ENCODE measurements around the gene RPP38. TPM values are rescaled to one million over a fixed set of nuclear protein-coding genes. Genes with fewer than 3 reads are reported as not detected.
A peak's percentile ranks its signal among the peaks of the same experiment; 100 is the strongest.

The RPP38 gene
- total and polyA plus RNA-seq, 5 experiments from 2014 or later = 15.0 to 32.0 (median 19.9) TPM

DNA sequence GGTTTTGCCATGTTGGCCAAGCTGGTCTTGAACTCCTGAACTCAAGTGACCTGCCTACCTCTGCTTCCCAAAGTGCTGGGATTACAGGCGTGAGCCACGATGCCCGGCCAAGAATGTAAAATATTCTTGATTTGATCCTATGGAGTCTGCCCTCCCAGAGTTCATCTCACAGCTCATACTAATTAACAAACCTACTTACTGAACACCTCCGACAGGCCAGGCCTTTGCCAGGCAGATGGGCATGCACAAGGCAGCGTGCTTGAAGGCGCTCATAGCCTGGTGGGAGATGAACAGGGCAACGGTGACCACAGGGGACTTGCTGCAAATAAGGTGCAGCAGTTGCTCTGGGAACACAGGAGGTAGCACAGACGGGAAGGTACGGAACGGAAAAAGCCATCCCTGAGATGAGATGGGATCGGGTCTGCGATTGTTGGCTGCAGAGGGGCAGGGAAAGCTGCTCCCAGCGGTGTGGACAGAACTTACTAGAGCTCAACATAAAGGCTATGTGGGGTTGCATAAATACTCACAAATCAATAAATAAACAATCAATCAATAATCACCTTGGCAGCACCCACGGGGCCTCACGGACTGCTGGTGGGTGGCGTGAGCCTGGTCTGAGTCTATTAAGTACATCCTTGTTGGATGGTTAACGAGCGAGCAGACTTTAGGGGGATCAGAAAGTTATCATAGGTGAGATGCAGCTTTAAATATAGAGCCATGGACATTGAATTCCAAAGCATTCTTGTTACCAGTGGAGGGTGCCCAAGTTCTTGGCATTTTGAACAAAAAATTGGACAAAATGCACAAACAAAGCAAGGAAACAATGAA lies 13.3 kb upstream of the RPP38 start:
- ATAC-seq = no peak

DNA sequence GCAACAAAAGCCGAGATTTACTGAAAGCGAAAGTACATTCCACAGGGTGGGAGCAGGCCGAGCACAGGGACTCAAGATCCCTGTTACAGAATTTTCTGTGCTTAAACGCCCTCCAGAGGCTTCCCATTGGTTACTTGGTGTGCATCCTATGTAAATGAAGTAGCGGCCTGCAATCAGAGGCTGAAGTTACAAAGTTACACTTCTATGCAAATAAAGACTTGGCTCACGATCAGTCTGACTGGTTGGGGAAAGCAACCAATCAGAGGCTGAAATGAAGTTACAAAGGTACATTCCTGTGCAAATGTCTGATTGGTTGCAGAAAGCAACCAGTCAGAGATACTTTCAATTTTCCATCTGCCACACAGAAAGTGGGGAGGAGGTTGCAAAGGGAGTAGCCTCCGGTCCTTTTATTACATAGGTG lies 12.6 kb upstream of the RPP38 start:
- ATAC-seq (peak in 1 of 2 donors; percentile 26), DNase-seq (peak in 3 of 10 donors; percentile 16 to 25 (median 16))
- Mint-ChIP-seq H3K9me3 (no peaks in the 10 kb centered on the region), H3K4me3 (peak overlapping the region in 6 of 10 donors; percentile 9 to 42 (median 36)), H3K4me1 (peaks cover 0 to 15% (median 0%) of the 10 kb centered on the region in 4 donors), H3K36me3 (no peaks in the 10 kb centered on the region), H3K27ac (peak overlapping the region in 1 of 10 donors; percentile 57), H3K27me3 (no peaks in the 10 kb centered on the region)
- POLR2A ChIA-PET = no interaction called here

More for the DNA sequence above, 13.3 kb upstream of the RPP38 start:
- H3K4me1 Mint-ChIP-seq = peaks cover 0 to 15% (median 0%) of the 10 kb centered on the region in 4 donors
- H3K36me3 Mint-ChIP-seq = no peaks in the 10 kb centered on the region
- POLR2A ChIA-PET = interaction anchor here (0.6 kb wide), 1 partner anchor 11 kb away, joined by 3 read pairs; no protein-coding TSS in a partner anchor
- no peaks in the 10 kb centered on the region for H3K9me3 Mint-ChIP-seq
- DNase-seq = no peak
- H3K27me3 Mint-ChIP-seq = no peaks in the 10 kb centered on the region
- H3K4me3 Mint-ChIP-seq = peak overlapping the region in 6 of 10 donors; percentile 9 to 42 (median 36)
- H3K27ac Mint-ChIP-seq = peak overlapping the region in 4 of 10 donors; percentile 24 to 73 (median 46)

DNA sequence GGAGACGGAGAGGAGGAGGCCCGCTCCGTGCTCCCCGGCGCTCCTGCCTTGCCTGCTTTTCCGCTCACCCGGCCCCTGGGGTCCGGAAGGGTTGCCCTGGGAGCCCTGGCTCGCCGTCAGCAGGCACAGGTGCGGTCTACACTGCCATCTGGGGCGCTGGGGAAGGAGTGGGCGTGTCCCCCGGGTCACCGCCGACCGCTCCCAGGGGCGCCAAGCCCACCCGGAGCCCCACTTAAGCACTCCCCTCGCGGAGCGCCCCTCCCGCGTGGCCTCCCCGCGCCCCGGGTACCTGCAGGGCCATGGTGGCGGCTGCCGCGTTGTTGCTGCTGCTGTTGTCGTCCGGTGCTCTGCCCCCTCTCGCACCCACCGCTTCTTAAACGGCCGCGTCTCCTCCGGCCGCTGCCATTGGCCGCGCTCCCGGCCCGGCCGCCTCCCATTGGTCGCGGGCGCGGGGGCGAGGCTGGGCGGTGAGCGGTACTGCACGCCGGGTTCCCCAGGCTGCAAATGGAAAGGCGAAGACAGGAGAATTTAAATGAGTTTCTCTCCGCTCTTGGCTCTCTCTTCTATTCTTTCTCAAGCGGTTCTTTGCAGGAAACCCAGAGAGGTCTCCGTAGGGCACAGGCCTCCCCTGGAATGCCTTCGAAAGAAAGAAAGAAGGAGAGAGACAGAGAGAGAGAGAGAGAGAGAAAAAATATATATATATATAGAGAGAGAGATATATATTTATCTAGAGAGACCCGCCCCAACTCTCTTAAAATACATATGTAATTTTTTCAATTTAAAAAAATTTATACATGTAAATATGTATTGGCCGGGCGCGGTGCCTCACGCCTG lies 8.5 kb upstream of the RPP38 start, which contains the start of gene ACBD7:
ACBD7 (minus strand) TSS at position 349 of the 834 bp plus-strand sequence; CDS start at position 301, 48 bp downstream.
- peak within 1 kb of the TSS in 2 of 10 donors; percentile 27 to 57 for H3K27ac Mint-ChIP-seq
- no peaks in the 10 kb centered on the region for H3K9me3 Mint-ChIP-seq
- POLR2A ChIA-PET = no interaction called here
- H3K4me3 Mint-ChIP-seq = peak within 1 kb of the TSS; percentile 68 to 86 (median 82)
- peak; percentile 69 to 83 (median 78) for DNase-seq
- H3K27me3 Mint-ChIP-seq = no peaks in the 10 kb centered on the region
- H3K36me3 Mint-ChIP-seq = no peaks in the 10 kb centered on the region
- H3K4me1 Mint-ChIP-seq = peaks cover 0 to 15% (median 0%) of the 10 kb centered on the region in 4 donors
- ATAC-seq = peak; percentile 98 to 99

DNA sequence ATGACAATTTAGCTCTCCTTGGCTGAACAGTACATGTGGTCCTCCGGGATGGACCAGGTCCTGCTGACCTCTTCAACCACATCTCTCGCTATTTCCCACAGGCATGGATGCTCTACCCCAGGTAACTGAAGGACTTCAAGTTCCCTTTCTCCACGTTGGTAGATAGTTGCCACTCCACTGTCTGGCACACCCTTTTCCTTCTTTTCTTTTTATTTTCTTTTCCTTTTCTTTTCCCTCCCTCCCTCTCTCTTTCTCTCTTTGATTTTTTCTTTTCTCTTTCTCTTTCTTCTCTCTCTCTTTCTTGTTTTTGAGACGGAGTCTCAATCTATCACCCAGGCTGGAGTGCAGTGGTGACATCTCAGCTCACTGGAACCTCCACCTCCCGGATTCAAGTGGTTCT lies 5.7 kb upstream of the RPP38 start:
- no peak for DNase-seq
- ATAC-seq = no peak
- no peaks in the 10 kb centered on the region for H3K9me3 Mint-ChIP-seq
- H3K4me1 Mint-ChIP-seq = peaks cover 2 to 7% (median 4%) of the 10 kb centered on the region in 4 donors
- H3K36me3 Mint-ChIP-seq = no peaks in the 10 kb centered on the region
- POLR2A ChIA-PET = interaction anchor here (0.6 kb wide), 1 partner anchor 274 kb away, joined by 3 read pairs; no protein-coding TSS in a partner anchor
- no peak overlapping the region for H3K27ac Mint-ChIP-seq
- no peak overlapping the region for H3K4me3 Mint-ChIP-seq
- H3K27me3 Mint-ChIP-seq = no peaks in the 10 kb centered on the region

DNA sequence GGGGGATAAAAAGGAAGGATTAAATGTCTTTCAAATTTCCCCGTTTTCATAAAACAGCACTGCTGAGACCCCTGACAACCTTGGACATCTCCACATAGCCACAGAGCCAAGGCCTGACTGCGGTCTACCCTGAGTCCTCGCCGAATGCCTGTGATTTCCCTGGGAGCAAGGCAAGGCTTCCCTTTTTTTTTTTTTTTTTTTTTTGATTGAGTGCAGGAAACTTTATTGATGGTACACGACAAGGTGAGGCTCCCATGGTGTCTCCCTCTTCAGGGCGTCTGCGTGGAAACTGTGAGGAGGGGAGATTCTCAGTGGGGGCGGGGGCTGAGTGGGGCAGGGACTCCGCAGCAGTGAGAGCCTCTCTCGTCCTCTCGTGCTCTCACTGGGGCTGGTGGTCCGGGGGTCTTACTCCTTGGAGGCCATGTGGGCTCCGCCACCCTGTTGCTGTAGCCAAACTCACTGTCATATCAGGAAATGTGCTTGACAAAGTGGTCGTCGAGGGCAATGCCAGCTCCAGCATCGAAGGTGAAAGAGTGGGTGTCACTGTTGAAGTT lies 4.2 kb upstream of the RPP38 start:
- no peak overlapping the region for H3K4me3 Mint-ChIP-seq
- POLR2A ChIA-PET = no interaction called here
- no peaks in the 10 kb centered on the region for H3K9me3 Mint-ChIP-seq
- DNase-seq = no peak
- H3K27me3 Mint-ChIP-seq = no peaks in the 10 kb centered on the region
- H3K36me3 Mint-ChIP-seq = no peaks in the 10 kb centered on the region
- peaks cover 10 to 16% (median 12%) of the 10 kb centered on the region in 4 donors for H3K4me1 Mint-ChIP-seq
- no peak for ATAC-seq
- H3K27ac Mint-ChIP-seq = peak overlapping the region in 1 of 10 donors; percentile 9

DNA sequence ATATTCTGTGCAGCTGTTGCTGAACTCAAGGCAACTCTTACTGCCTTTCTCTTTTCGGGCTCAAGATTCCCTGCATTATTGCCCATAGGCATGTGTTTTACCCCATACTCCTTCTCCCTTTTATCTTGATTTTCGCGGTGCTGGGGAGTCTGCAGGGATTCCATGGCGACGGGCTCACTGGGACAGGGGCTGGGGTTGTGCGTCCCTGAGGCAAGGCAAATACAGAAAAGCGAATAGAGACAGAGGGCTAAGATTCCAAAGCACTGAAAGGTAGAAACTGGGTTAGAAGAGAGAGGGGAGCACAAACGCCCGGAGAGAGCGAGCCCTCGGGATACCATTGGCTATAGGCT lies 519 bp upstream of the RPP38 start:
- no peak for DNase-seq
- POLR2A ChIA-PET = interaction anchor here (1.4 kb wide), 1 partner anchor 10 kb away, joined by 3 read pairs; no protein-coding TSS in a partner anchor
- Mint-ChIP-seq H3K4me1 (peaks cover 22 to 41% (median 32%) of the 10 kb centered on the region in 4 donors), H3K27me3 (no peaks in the 10 kb centered on the region), H3K36me3 (peaks cover 0 to 8% (median 0%) of the 10 kb centered on the region in 3 donors), H3K4me3 (peak overlapping the region; percentile 94 to 99 (median 96)), H3K27ac (peak overlapping the region; percentile 81 to 99 (median 98)), H3K9me3 (no peaks in the 10 kb centered on the region)
- peak; percentile 20 to 40 for ATAC-seq

DNA sequence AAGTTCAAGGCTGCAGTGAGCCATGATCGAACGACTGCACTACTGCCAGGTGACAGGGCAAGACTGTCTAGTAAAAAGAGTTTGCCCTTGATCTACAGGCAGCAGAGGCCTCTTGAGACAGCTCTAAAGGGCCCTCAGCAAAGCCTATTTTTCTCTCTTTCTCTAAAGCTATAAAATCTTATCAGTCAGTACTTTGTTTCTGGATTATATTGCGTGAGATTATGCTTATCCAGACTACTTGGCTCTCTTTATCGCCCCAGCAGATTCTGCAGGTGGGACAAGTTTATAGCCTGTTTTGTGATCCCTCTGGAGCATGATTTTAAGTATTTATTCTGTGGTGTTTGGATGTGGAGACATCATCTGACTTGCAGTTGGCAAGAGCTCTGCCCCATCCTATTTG lies 2.7 kb downstream of the RPP38 start:
- peaks cover 0 to 40% (median 4%) of the 10 kb centered on the region in 3 donors for H3K36me3 Mint-ChIP-seq
- POLR2A ChIA-PET = interaction anchor here (0.6 to 0.7 kb wide), 2 partner anchors 133 to 559 kb away, joined by 3 to 4 read pairs; no protein-coding TSS in a partner anchor
- ATAC-seq = no peak
- no peaks in the 10 kb centered on the region for H3K27me3 Mint-ChIP-seq
- peak overlapping the region; percentile 36 to 90 (median 78) for H3K27ac Mint-ChIP-seq
- no peak for DNase-seq
- peak overlapping the region in 5 of 10 donors; percentile 22 to 52 (median 27) for H3K4me3 Mint-ChIP-seq
- no peaks in the 10 kb centered on the region for H3K9me3 Mint-ChIP-seq
- H3K4me1 Mint-ChIP-seq = peaks cover 22 to 41% (median 37%) of the 10 kb centered on the region in 4 donors

DNA sequence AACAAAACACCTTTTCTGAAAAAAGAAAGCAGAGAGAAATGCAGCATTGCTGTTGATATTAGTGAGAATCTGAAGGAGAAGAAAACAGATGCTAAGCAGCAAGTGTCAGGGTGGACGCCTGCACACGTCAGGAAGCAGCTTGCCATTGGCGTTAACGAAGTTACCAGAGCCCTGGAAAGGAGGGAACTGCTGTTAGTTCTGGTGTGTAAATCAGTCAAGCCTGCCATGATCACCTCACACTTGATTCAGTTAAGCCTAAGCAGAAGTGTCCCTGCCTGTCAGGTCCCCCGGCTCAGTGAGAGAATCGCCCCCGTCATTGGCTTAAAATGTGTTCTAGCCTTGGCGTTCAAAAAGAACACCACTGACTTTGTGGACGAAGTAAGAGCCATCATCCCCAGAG lies 6.4 kb downstream of the RPP38 start:
- Mint-ChIP-seq H3K27me3 (no peaks in the 10 kb centered on the region), H3K4me3 (no peak overlapping the region), H3K9me3 (no peaks in the 10 kb centered on the region), H3K36me3 (peaks cover 0 to 64% (median 6%) of the 10 kb centered on the region in 3 donors), H3K4me1 (peaks cover 12 to 33% (median 28%) of the 10 kb centered on the region in 4 donors), H3K27ac (peak overlapping the region in 5 of 10 donors; percentile 23 to 81 (median 41))
- DNase-seq = no peak
- ATAC-seq = no peak
- POLR2A ChIA-PET = interaction anchor here (1.0 to 1.8 kb wide), 2 partner anchors 82 to 150 kb away, joined by 4 to 5 read pairs; partner anchors contain the start of gene DCLRE1C

DNA sequence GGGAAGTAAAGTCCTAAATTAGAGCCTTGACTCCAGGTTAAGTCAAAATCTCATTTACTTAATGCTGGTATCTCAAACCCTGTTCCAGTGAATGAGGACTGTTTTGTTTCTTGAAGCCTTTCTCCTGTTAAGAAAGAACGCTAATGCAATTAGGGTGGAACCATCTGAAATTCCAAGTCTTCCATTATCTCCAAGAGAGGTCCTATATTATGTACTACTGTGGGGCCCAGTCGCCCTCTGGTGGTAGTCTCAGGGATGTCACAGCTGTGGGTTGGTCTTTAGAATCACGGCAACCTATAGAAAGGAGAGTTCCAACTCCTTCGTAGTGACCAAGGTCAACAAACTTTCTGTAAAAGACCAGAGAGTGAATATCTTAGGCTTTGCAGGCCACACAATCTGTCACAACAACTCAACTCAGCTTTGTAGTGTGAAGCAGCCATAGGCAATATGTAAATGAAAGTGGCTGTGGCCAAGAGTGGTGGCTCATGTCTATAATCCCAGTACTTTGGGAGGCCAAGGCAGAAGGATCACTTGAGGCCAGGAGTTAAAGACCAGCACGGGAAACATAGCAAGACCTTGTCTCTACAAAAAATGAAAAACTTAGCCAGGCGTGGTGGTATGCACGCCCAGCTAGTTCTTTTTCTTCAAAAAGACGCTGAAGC lies 9.3 kb downstream of the RPP38 start:
- Mint-ChIP-seq H3K27me3 (no peaks in the 10 kb centered on the region), H3K4me1 (peaks cover 0 to 14% (median 8%) of the 10 kb centered on the region in 4 donors), H3K4me3 (peak overlapping the region in 1 of 10 donors; percentile 51), H3K9me3 (no peaks in the 10 kb centered on the region), H3K36me3 (peaks cover 0 to 82% (median 11%) of the 10 kb centered on the region in 3 donors), H3K27ac (peak overlapping the region in 9 of 10 donors; percentile 46 to 87 (median 71))
- DNase-seq (peak; percentile 36 to 82 (median 60)), ATAC-seq (peak; percentile 98 to 99)
- POLR2A ChIA-PET = interaction anchor here (0.7 to 1.7 kb wide), 3 partner anchors 9 to 53 kb away, joined by 3 to 4 read pairs (median 3); no protein-coding TSS in a partner anchor

DNA sequence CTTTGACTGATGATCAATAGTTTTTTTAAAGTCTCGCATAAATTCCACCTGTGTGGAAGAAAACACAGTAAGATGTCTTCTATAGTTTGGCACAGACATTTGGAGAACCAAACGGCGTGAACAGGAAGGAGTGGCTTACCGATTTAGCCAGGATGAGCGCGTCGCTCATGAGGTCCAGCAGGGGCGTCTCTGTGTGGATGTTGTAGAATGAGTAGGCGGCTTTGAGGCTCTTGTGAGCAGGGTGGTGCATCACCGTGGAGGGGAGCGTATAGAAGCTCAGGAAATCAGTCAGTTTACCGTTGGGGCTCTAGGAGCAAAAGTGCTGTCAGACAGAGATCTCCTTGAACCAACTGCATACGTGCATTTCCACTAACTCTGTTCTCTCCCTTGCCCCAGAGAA lies 15.5 kb downstream of the RPP38 start:
- Mint-ChIP-seq H3K27me3 (no peaks in the 10 kb centered on the region), H3K36me3 (peaks cover 0 to 59% (median 15%) of the 10 kb centered on the region in 3 donors), H3K9me3 (no peaks in the 10 kb centered on the region), H3K4me3 (no peak overlapping the region), H3K27ac (peak overlapping the region in 1 of 10 donors; percentile 2), H3K4me1 (peaks cover 0 to 5% (median under 1%) of the 10 kb centered on the region in 4 donors)
- DNase-seq (no peak), ATAC-seq (no peak)
- POLR2A ChIA-PET = no interaction called here

DNA sequence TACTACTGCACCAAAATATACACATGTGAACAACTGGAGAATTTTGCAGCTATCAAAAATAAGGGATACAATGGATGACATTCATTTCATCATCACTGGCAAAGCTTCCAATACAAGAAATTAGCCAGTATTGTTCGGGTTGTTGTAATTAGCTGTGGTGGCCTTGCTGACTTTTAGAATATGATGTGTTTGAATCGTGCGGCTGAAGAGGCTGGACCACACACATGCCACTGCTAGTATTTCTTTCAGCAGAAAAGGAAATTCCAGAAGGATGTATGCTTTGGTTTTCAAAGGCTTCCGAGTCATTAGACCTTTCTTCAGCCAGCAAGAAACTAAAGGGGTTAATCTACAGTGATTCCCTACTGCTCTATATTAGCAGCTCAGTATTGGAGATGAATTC lies 16.6 kb downstream of the RPP38 start:
- Mint-ChIP-seq H3K27ac (peak overlapping the region in 2 of 10 donors; percentile 61 to 68), H3K9me3 (no peaks in the 10 kb centered on the region), H3K36me3 (peaks cover 0 to 48% (median 16%) of the 10 kb centered on the region in 3 donors), H3K4me1 (peaks cover 0 to 5% (median 2%) of the 10 kb centered on the region in 4 donors), H3K27me3 (no peaks in the 10 kb centered on the region), H3K4me3 (no peak overlapping the region)
- POLR2A ChIA-PET = interaction anchor here (1.0 kb wide), 1 partner anchor 12 kb away, joined by 3 read pairs; no protein-coding TSS in a partner anchor
- ATAC-seq (no peak), DNase-seq (no peak)
